ENCODE results near the gene PARVA.

DNA sequence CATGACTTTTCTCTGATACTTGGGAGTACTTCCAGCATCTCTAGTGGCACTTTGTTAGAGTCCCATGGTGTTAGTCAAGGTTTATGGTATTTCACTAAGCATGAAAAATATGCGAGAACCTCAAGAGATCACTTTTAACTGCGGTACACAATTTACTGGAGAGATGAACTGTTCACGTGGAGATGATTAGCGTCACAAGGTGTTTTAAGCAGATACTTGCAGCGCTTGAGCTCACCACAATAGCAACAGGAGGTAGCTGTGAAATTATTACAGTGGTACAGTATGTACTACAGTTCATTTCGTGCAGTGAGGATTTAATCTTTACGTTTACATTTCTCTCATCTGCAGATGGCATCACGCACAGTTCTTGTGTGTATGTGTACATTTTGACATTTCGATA, 4.5 kb downstream of the PARVA start:
- TF ChIP-seq, protein P1, sequence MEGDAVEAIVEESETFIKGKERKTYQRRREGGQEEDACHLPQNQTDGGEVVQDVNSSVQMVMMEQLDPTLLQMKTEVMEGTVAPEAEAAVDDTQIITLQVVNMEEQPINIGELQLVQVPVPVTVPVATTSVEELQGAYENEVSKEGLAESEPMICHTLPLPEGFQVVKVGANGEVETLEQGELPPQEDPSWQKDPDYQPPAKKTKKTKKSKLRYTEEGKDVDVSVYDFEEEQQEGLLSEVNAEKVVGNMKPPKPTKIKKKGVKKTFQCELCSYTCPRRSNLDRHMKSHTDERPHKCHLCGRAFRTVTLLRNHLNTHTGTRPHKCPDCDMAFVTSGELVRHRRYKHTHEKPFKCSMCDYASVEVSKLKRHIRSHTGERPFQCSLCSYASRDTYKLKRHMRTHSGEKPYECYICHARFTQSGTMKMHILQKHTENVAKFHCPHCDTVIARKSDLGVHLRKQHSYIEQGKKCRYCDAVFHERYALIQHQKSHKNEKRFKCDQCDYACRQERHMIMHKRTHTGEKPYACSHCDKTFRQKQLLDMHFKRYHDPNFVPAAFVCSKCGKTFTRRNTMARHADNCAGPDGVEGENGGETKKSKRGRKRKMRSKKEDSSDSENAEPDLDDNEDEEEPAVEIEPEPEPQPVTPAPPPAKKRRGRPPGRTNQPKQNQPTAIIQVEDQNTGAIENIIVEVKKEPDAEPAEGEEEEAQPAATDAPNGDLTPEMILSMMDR (IDR thresholded peaks at IDR 0.05; ENCODE audit: low read depth, low read length, poor library complexity, severe bottlenecking): no peak
- TF ChIP-seq EZH2phosphoT487 (IDR thresholded peaks at IDR 0.05; ENCODE audit: borderline replicate concordance, low read length): no peak
